ENCODE data around the gene KLHL42. TPM values are rescaled to one million over a fixed set of nuclear protein-coding genes. Genes with fewer than 3 reads are reported as not detected.
"Not testable (repeated sequence)": the region's sequence is repeated elsewhere in the genome, so short reads cannot be mapped to it uniquely, and the experiment has no call there.

KLHL42 gene
- total RNA-seq, result 77.8 TPM

GRCh38 chr12:27779920-27780611 lies at the start of gene KLHL42, which contains the start of gene MANSC4:
Gene KLHL42 (plus strand): TSS chr12:27780233. CDS start chr12:27780331, 98 bp downstream.
Gene MANSC4 (minus strand): TSS chr12:27780236. CDS start chr12:27771276, 8,960 bp downstream.
- peak; percentile 80 for DNase-seq

GRCh38 chr12:27732281-27732680 lies 47.8 kb upstream of the KLHL42 start:
- no peak for DNase-seq

- no peak for DNase-seq
These were observed 46.9 kb upstream of the KLHL42 start for GRCh38 chr12:27733052-27733656.

DNA sequence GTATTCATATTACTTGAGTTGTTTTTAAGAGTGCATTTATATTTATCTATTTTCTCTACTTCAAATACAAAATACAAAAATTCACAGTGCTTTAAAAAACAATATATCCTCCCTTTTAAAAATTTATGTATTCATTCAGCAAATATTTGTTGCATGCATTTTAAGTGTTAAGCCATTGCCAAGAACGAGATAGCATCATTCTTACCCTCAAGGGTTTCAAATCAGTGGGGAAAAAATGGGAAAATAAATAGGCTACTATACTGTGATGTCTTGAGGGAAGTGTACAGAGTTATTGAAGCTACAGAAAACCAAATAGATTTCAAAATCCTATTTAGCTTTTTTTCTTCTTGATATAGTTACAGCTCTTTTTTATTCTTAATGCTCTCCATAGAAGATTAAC lies 46.2 kb upstream of the KLHL42 start:
- DNase-seq, result no peak

GRCh38 chr12:27734321-27734720 lies 45.7 kb upstream of the KLHL42 start:
- not testable (repeated sequence) for DNase-seq

DNA sequence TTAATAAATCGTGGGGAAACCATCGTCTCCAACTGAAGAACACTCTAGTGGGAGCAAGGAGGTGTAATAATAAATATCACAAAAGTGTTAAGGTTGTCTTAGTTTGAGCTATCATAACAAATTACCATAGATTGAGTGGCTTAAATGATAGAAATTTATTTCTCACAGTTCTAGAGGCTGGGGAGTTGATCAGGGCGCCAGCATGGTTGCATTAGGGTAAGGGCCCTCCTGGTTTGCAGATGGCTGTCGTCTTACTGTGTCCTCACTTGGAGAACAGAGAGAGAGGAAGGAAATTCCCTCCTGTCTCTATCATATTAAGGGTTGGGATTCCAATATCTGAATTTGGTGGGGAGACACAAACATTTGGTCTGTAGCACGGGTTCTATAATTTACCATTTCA lies 36.4 kb upstream of the KLHL42 start:
- DNase-seq, result no peak

GRCh38 chr12:27745734-27746133 lies 34.3 kb upstream of the KLHL42 start:
- not testable (repeated sequence) for DNase-seq

DNA sequence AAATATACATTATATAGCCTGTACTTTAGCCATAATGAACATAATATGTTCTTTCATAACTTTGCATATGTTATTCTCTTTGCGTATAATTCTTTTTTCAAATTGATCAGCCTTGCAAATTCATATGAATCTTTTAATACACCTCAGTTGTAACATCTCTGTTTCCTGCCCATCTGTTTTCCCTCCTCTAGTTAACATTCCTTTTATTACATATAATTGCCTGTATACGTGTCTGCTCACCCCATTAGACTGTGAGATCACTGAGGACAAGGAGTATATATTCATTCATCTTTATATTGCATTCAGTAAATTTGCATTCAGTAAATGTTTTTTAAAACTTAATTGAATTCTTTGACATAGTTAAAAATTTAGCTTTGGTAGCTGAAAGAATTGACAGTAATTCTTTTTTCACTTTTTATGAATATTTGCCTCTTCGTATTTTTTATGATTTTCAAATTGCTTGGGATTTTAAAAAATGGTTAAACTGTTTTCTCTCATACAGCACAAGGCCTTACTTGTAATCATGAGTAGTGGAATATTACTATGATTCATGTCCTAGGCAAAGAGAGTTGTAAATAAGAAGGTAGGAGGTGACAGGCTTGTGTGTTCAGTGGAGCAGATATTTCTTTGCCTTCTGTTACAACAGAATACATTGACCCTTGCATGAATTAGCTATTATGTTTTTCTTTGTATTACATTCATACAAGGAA lies 32.8 kb upstream of the KLHL42 start:
- DNase-seq, result no peak

GRCh38 chr12:27751386-27752047 lies 28.5 kb upstream of the KLHL42 start:
- no peak for DNase-seq

GRCh38 chr12:27754795-27755194 lies 25.2 kb upstream of the KLHL42 start:
- DNase-seq, result no peak

DNA sequence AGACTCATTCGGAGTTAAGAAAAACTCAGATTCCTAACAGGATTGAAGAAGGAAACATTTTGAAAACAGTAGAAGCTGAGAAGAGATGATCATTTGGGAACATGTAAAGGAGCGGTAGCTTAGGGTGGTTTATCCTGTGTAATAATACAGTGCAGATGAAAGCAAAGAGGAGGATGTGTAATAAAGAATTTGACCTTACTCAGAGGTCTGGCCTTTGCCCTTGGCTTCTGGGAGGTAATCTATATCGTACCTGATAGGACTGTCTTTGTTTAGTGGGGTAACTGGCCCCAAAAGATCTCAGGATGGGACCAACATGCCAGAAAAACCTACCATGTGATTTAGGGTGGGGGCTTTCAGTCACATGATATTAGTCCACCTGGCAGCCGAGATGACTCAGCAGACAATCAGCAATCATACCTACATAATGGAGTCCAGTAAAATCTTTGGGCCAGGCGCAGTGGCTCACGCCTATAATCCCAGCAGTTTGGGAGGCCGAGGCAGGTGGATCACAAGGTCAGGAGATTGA lies 23.3 kb upstream of the KLHL42 start:
- no peak for DNase-seq

DNA sequence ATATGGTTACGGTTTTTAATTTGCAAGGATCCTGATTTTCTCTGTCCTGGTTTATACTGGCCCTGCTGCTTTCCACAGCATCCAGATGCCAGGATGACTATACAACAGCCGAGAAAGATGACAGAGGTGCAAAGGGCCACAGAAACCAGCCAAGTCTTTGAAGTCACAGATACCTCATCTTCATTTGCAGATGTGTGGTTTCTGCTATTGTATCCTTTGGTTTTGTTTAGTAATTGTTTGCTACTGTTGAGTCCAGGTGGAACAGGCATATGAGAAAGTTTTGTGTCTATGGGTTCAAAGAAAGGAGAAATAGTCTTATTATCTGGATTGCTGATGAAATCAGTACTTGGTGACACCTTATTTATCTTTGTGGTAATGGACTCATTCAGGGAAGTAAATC lies 17.3 kb upstream of the KLHL42 start:
- no peak for DNase-seq

- DNase-seq, result no peak
These were observed 13.4 kb upstream of the KLHL42 start for GRCh38 chr12:27766587-27766986.

DNA sequence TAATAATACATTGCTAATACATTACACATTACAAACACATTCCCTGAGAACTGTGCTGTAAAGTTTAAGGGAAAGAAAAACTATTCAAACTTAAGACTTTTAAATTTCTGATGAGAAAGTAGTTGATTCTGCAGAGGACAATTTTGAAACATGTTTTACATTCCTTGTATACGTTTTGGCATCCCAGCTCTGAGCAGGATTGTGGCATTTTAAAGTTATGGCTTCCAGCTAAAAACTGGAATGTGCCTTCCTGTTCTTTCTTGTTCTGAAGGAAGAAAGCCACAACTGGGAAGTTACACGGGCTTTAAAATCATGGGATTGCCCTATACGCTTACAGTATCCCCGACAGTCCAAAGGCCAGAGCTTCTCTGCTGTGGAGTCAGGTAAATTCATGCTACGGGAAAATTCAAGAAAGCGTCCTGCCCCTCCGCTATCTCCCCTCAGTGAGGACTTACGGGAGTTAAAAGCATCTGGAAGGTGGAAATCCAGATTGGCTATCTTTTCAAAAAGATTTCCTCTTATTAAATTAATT lies 10.8 kb upstream of the KLHL42 start:
- DNase-seq, result no peak

GRCh38 chr12:27771481-27772327 lies 8.3 kb upstream of the KLHL42 start:
- no peak for DNase-seq

GRCh38 chr12:27772328-27773049 lies 7.5 kb upstream of the KLHL42 start:
- no peak for DNase-seq

GRCh38 chr12:27777141-27777540 lies 2.9 kb upstream of the KLHL42 start:
- DNase-seq, result no peak

DNA sequence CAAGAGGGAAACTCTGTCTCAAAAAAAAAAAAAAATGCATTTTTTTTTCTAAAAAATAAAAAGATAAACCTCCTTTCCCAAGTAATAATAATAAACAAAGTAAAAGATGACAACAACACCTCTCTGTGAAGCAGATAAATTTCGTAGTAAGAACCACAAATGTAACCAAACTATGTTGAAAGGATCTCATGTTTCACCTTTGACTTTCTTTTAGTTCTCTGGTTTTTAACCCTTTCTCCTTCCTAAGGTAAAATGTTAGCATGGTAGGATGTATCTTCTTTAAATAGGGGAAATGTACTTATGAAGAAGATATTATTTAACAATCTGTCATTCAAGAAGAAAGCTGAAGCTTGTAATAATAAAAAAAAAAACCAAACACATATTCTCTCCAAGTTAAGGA lies 1.8 kb upstream of the KLHL42 start:
- DNase-seq, result no peak

DNA sequence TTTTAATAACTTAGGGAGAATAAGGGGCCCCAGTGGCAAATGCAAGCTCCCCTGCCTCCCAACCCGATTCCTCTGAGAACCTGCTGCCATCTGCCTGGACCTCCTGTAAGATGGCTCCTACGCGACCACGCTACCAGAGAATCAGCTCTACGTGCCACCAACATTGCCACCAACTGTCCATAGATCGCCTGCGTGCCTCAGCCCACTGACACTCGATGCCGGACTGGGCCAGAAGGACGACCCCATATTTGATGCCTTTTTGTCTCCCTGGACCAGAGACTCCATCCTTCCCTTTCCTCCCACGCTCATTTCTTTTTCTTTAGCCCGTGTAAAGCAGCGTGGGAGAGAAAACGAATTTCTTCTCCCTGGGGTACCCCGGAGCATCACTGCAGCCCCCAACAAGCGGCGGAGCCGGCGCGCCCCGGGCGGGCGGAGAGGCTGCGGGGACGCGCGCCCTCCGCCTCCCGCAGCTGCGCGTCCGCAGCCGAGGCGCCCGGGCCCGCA lies 565 bp upstream of the KLHL42 start:
- peak; percentile 55 for DNase-seq

DNA sequence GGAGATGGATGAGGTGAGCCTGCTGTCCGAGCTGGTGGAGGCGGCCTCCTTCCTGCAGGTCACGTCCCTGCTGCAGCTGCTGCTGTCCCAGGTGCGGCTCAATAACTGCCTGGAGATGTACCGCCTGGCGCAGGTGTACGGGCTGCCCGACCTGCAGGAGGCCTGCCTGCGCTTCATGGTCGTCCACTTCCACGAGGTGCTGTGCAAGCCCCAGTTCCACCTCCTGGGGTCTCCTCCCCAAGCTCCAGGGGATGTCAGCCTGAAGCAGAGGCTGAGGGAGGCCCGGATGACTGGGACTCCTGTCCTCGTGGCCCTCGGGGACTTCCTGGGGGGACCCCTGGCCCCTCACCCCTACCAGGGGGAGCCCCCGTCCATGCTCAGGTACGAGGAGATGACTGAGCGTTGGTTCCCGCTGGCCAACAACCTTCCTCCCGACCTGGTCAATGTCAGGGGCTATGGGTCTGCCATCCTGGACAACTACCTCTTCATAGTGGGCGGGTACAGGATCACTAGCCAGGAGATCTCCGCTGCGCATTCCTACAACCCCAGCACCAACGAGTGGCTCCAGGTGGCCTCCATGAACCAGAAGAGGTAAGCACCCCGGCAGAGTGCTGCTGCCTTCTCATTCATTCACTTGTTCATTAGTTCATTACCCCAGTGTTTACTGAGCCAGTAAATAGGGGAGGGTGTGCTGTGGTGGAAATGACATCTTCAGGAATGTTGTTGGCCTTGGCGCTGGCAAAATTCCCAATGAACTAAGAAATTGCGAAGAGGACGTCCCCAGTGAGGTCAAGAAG lies 777 bp downstream of the KLHL42 start:
- peak; percentile 46 for DNase-seq

Measured in occipital lobe (tissue), 2 donors.